Right ventricle myocardium superior (tissue), 1 donor: ENCODE measurements around the gene CPSF3. TPM values are rescaled to one million over a fixed set of nuclear protein-coding genes. Genes with fewer than 3 reads are reported as not detected.
A peak's percentile ranks its signal among the peaks of the same experiment; 100 is the strongest.

Source experiments
- ATAC-seq: fragments of 200-7000 bp; cut with Tn5 transposase; one replicate; pipeline ENCODE4 v1.9.1; 2020; ENCODE audit warnings: mild to moderate bottlenecking; ENCODE audit not compliant: poor library complexity
- DNase-seq: peaks from one replicate; pipeline ENCODE4 v3.0.0-alpha.2; 2020
- intact Hi-C: fragments of 100-400 bp; cut with DNase I; formaldehyde crosslinking; loops from one replicate; pipeline ENCODE4 v1.11.2; 2022
- total RNA-seq: library from RNA; stranded (reverse); fragmentation: NEBNext Ultra II Directional; extraction: Animal tissue kit (Norgen Biotek cat#: 25700); gene quantifications from one replicate; pipeline ENCODE4 v1.2.1, GENCODE V29; 2021
- donor health status: DM: no; HTN: yes; CAD: no; lungs with severe emphysema.

Gene CPSF3
- total RNA-seq, 1 donor from 2014 or later, result 14.0 TPM

- DNase-seq (no peak), ATAC-seq (no peak)
- intact Hi-C loops, result no loop called here
These were observed 20.1 kb downstream of the CPSF3 start for GRCh38 chr2:9443526-9443925.

- intact Hi-C loops, result no loop called here
- DNase-seq, result no peak
- no peak for ATAC-seq
These were observed 21.6 kb downstream of the CPSF3 start for GRCh38 chr2:9445089-9445488.

- no peak for ATAC-seq
- intact Hi-C loops, result no loop called here
- no peak for DNase-seq
These were observed 27.8 kb downstream of the CPSF3 start for GRCh38 chr2:9451231-9451630.

GRCh38 chr2:9460441-9461017, 37.1 kb downstream of the CPSF3 start:
- ATAC-seq, result no peak
- no peak for DNase-seq
- intact Hi-C loops, result no loop called here

- no peak for DNase-seq
- intact Hi-C loops, result no loop called here
- no peak for ATAC-seq
These were observed 37.6 kb downstream of the CPSF3 start for GRCh38 chr2:9461079-9461478.

GRCh38 chr2:9462313-9462712, 38.9 kb downstream of the CPSF3 start:
- intact Hi-C loops, result no loop called here
- ATAC-seq, result no peak
- no peak for DNase-seq

- intact Hi-C loops, result no loop called here
- no peak for ATAC-seq
These were observed 39.6 kb downstream of the CPSF3 start for GRCh38 chr2:9462886-9463697.

GRCh38 chr2:9463698-9464034, 40.2 kb downstream of the CPSF3 start:
- no peak for ATAC-seq
- no peak for DNase-seq
- intact Hi-C loops, result no loop called here

More at GRCh38 chr2:9462886-9463697, 39.6 kb downstream of the CPSF3 start:
- no peak for DNase-seq

GRCh38 chr2:9465170-9465569, 41.7 kb downstream of the CPSF3 start:
- DNase-seq (no peak), ATAC-seq (no peak)
- intact Hi-C loops, result no loop called here

GRCh38 chr2:9466147-9466683, 42.8 kb downstream of the CPSF3 start:
- ATAC-seq (no peak), DNase-seq (no peak)
- intact Hi-C loops, result no loop called here

GRCh38 chr2:9467687-9468086, 44.2 kb downstream of the CPSF3 start:
- no peak for ATAC-seq
- intact Hi-C loops, result no loop called here
- DNase-seq, result no peak

- intact Hi-C loops, result no loop called here
- ATAC-seq (no peak), DNase-seq (no peak)
These were observed 47.8 kb downstream of the CPSF3 start for GRCh38 chr2:9471206-9471605.

GRCh38 chr2:9472511-9472910, 49.1 kb downstream of the CPSF3 start:
- no peak for ATAC-seq
- intact Hi-C loops, result no loop called here

GRCh38 chr2:9473308-9473984, 50.0 kb downstream of the CPSF3 start:
- intact Hi-C loops, result no loop called here
- DNase-seq (no peak), ATAC-seq (no peak)

More at GRCh38 chr2:9472511-9472910, 49.1 kb downstream of the CPSF3 start:
- no peak for DNase-seq

GRCh38 chr2:9473985-9474360, 50.5 kb downstream of the CPSF3 start:
- intact Hi-C loops, result no loop called here
- DNase-seq (peak; percentile 64), ATAC-seq (peak; percentile 48)

- ATAC-seq (peak; percentile 95), DNase-seq (peak; percentile 79)
- intact Hi-C loops, result no loop called here
These were observed 51.1 kb downstream of the CPSF3 start, which contains the start of gene IAH1 for GRCh38 chr2:9474361-9475057. Gene IAH1 (plus strand): TSS chr2:9474551. CDS start chr2:9474567, 16 bp downstream.

- DNase-seq (no peak), ATAC-seq (no peak)
- intact Hi-C loops, result no loop called here
These were observed 54.5 kb downstream of the CPSF3 start for GRCh38 chr2:9477914-9478313.

- intact Hi-C loops, result no loop called here
- ATAC-seq, result no peak
- no peak for DNase-seq
These were observed 55.1 kb downstream of the CPSF3 start for GRCh38 chr2:9478526-9478925.

GRCh38 chr2:9480157-9480556, 56.7 kb downstream of the CPSF3 start:
- ATAC-seq (no peak), DNase-seq (no peak)
- intact Hi-C loops, result no loop called here
